ENCODE data around the gene CEP85L. TPM values are rescaled to one million over a fixed set of nuclear protein-coding genes. Genes with fewer than 3 reads are reported as not detected.

The CEP85L gene
- polyA plus RNA-seq, 12 donors: 13.1 to 34.7 (median 24.6) TPM; not detected in 1

GRCh38 chr6:118581489-118581959, 69.9 kb downstream of the CEP85L start:
- no peak for DNase-seq

- peak; percentile 27 for DNase-seq
Observed at GRCh38 chr6:118580585-118581419, 70.6 kb downstream of the CEP85L start.

- no peak for DNase-seq
Observed at GRCh38 chr6:118579786-118580185, 71.6 kb downstream of the CEP85L start.

- no peak for DNase-seq
Observed at GRCh38 chr6:118578617-118579016, 72.8 kb downstream of the CEP85L start.

GRCh38 chr6:118577972-118578371, 73.4 kb downstream of the CEP85L start:
- no peak for DNase-seq

GRCh38 chr6:118574051-118574865, 77.1 kb downstream of the CEP85L start:
- no peak for DNase-seq

- no peak for DNase-seq
Observed at GRCh38 chr6:118571121-118571520, 80.3 kb downstream of the CEP85L start.

GRCh38 chr6:118569498-118569897, 81.9 kb downstream of the CEP85L start:
- DNase-seq: no peak

GRCh38 chr6:118567974-118568373, 83.4 kb downstream of the CEP85L start:
- no peak for DNase-seq

- DNase-seq: peak; percentile 15
Observed at GRCh38 chr6:118565311-118565960, 86.0 kb downstream of the CEP85L start.

- no peak for DNase-seq
Observed at GRCh38 chr6:118562959-118563358, 88.4 kb downstream of the CEP85L start.

GRCh38 chr6:118562248-118562647, 89.1 kb downstream of the CEP85L start:
- no peak for DNase-seq

GRCh38 chr6:118559659-118560058, 91.7 kb downstream of the CEP85L start:
- no peak for DNase-seq

GRCh38 chr6:118558464-118559217, 92.8 kb downstream of the CEP85L start:
- DNase-seq: no peak

- DNase-seq: no peak
Observed at GRCh38 chr6:118554698-118555097, 96.7 kb downstream of the CEP85L start.

GRCh38 chr6:118553132-118553531, 98.3 kb downstream of the CEP85L start:
- no peak for DNase-seq

- DNase-seq: peak; percentile 22
Observed at GRCh38 chr6:118551063-118552053, 100.0 kb downstream of the CEP85L start.

GRCh38 chr6:118548613-118549012, 102.8 kb downstream of the CEP85L start:
- DNase-seq: no peak

GRCh38 chr6:118548136-118548535, 103.3 kb downstream of the CEP85L start, which contains the start of gene PLN:
Gene PLN (plus strand): TSS chr6:118548296. CDS start chr6:118558922, 10,626 bp downstream.
- DNase-seq: no peak

- no peak for DNase-seq
Observed at GRCh38 chr6:118546880-118547218, 104.5 kb downstream of the CEP85L start.
